Breast epithelium (tissue), 4 donors: ENCODE measurements around the gene GPR37. TPM values are rescaled to one million over a fixed set of nuclear protein-coding genes. Genes with fewer than 3 reads are reported as not detected.

ENCODE experiments used
- DNase-seq, 2 donors: peaks; one replicate each; pipeline ENCODE4 v3.0.0-alpha.2; 2019; ENCODE audit warnings: low spot score in 2 of 2
- H3K27ac ChIP-seq, 2 donors: fragments of 200-600 bp; sonication (generic) in 1 of 2; one replicate each; pipeline ENCODE4 v1.5.1; 2016 to 2019; ENCODE audit warnings: mild to moderate bottlenecking in 1 of 2
- H3K27me3 ChIP-seq, 2 donors: fragments of 200-600 bp; sonication (generic) in 1 of 2; one replicate each; pipeline versions ENCODE4 v1.5.1 to v1.6.0; 2017 to 2019; ENCODE audit warnings: control low read depth in 1 of 2, mild to moderate bottlenecking in 1 of 2
- H3K36me3 ChIP-seq: fragments of 200-600 bp; one replicate; pipeline ENCODE4 v1.5.1; 2019
- H3K4me1 ChIP-seq, 2 donors: fragments of 200-600 bp; sonication (generic); one replicate each; pipeline ENCODE4 v1.5.1; 2016 to 2019; ENCODE audit warnings: control low read depth in 1 of 2
- H3K4me3 ChIP-seq, 3 donors: fragments of 200-600 bp; sonication (generic); 1 replicate in 2 of 3; 2 replicates in 1 of 3; pipeline ENCODE4 v1.5.1; 2016 to 2019; ENCODE audit warnings: mild to moderate bottlenecking in 3 of 3, moderate library complexity in 2 of 3
- H3K9me3 ChIP-seq, 2 donors: fragments of 200-600 bp; sonication (generic) in 1 of 2; one replicate each; pipeline ENCODE4 v1.5.1; 2016 to 2019; ENCODE audit warnings: control low read depth in 1 of 2
- CTCF ChIP-seq, 3 donors: fragments of 450-650 bp; IDR thresholded peaks; one replicate each; pipeline ENCODE4 v1.5.1; 2016 to 2017; ENCODE audit warnings: antibody characterized with exemption in 3 of 3, mild to moderate bottlenecking in 3 of 3, moderate library complexity in 3 of 3
- POLR2A ChIP-seq: fragments of 450-650 bp; IDR thresholded peaks from one replicate; pipeline ENCODE4 v1.6.1; 2016; ENCODE audit warnings: antibody characterized with exemption, mild to moderate bottlenecking, moderate library complexity
- POLR2AphosphoS5 ChIP-seq, 3 donors: sonication (generic); formaldehyde crosslinking; IDR thresholded peaks; one replicate each; pipeline ENCODE4 v1.6.1; 2017; ENCODE audit warnings: antibody characterized with exemption in 3 of 3
- intact Hi-C: fragments of 100-400 bp; cut with DNase I; formaldehyde crosslinking; loops from one replicate; pipeline ENCODE4 v1.15.1; 2023; ENCODE audit warnings: low total_unique reads
- total RNA-seq, 3 donors: library from RNA; depleted of rRNA; stranded (reverse); fragments of >200 nt; gene quantifications; one replicate each; pipeline ENCODE4 v1.1.0, GENCODE V29; 2016

Gene GPR37
- total RNA-seq, 3 donors from 2014 or later, result 0.32 to 3.2 (median 0.98) TPM

- Histone ChIP-seq H3K27me3 (no peaks in the 10 kb centered on the region), H3K4me1 (no peaks in the 10 kb centered on the region), H3K4me3 (no peak overlapping the region), H3K9me3 (no peaks in the 10 kb centered on the region), H3K27ac (no peak overlapping the region), H3K36me3 (no peaks in the 10 kb centered on the region)
- intact Hi-C loops, result no loop called here
- DNase-seq, result no peak
- TF ChIP-seq CTCF (IDR thresholded peaks at IDR 0.05) (no peak), POLR2A (no peak), POLR2AphosphoS5 (IDR thresholded peaks at IDR 0.05) (no peak)
Observed at GRCh38 chr7:124810605-124811004, 45.0 kb upstream of the GPR37 start.

- Histone ChIP-seq H3K4me1 (no peaks in the 10 kb centered on the region), H3K4me3 (no peak overlapping the region), H3K36me3 (no peaks in the 10 kb centered on the region), H3K27ac (no peak overlapping the region), H3K27me3 (no peaks in the 10 kb centered on the region), H3K9me3 (no peaks in the 10 kb centered on the region)
- no peak for DNase-seq
- no peak for TF ChIP-seq POLR2AphosphoS5 (IDR thresholded peaks at IDR 0.05)
- no peak for TF ChIP-seq CTCF (IDR thresholded peaks at IDR 0.05)
- no peak for TF ChIP-seq POLR2A
- intact Hi-C loops, result no loop called here
Observed at GRCh38 chr7:124808206-124808605, 42.6 kb upstream of the GPR37 start.

GRCh38 chr7:124801330-124801895, 35.8 kb upstream of the GPR37 start:
- H3K27ac ChIP-seq, result no peak overlapping the region
- no peak overlapping the region for H3K4me3 ChIP-seq
- TF ChIP-seq POLR2AphosphoS5 (IDR thresholded peaks at IDR 0.05), result no peak
- no peak for TF ChIP-seq POLR2A
- H3K4me1 ChIP-seq, result no peaks in the 10 kb centered on the region
- no peaks in the 10 kb centered on the region for H3K9me3 ChIP-seq
- no peaks in the 10 kb centered on the region for H3K27me3 ChIP-seq
- DNase-seq, result no peak
- no peaks in the 10 kb centered on the region for H3K36me3 ChIP-seq
- intact Hi-C loops, result no loop called here

- no peaks in the 10 kb centered on the region for H3K27me3 ChIP-seq
- intact Hi-C loops, result no loop called here
- no peak overlapping the region for H3K4me3 ChIP-seq
- no peak for DNase-seq
- H3K4me1 ChIP-seq, result no peaks in the 10 kb centered on the region
- TF ChIP-seq POLR2A (no peak), POLR2AphosphoS5 (IDR thresholded peaks at IDR 0.05) (no peak), CTCF (IDR thresholded peaks at IDR 0.05) (no peak)
- H3K9me3 ChIP-seq, result peaks cover 0 to 5% of the 10 kb centered on the region in 2 donors
- H3K27ac ChIP-seq, result no peak overlapping the region
- H3K36me3 ChIP-seq, result no peaks in the 10 kb centered on the region
Observed at GRCh38 chr7:124800386-124800785, 34.8 kb upstream of the GPR37 start.

GRCh38 chr7:124799448-124799847, 33.9 kb upstream of the GPR37 start:
- intact Hi-C loops, result no loop called here
- no peak for TF ChIP-seq CTCF (IDR thresholded peaks at IDR 0.05)
- TF ChIP-seq POLR2AphosphoS5 (IDR thresholded peaks at IDR 0.05), result no peak
- no peak for TF ChIP-seq POLR2A
- H3K9me3 ChIP-seq, result peaks cover 0 to 5% of the 10 kb centered on the region in 2 donors

More at GRCh38 chr7:124799448-124799847, 33.9 kb upstream of the GPR37 start:
- H3K4me1 ChIP-seq, result no peaks in the 10 kb centered on the region
- DNase-seq, result no peak
- H3K27me3 ChIP-seq, result no peaks in the 10 kb centered on the region
- H3K36me3 ChIP-seq, result no peaks in the 10 kb centered on the region
- H3K27ac ChIP-seq, result no peak overlapping the region
- H3K4me3 ChIP-seq, result no peak overlapping the region
